HG03097 (cell line): ENCODE data around the gene CELF1.

Experiments
- ATAC-seq: cut with Tn5 transposase; IDR thresholded peaks from one replicate; pipeline ENCODE4 v1.9.1; 2021; ENCODE audit not compliant: unreplicated experiment, low FRiP score

CELF1 gene

GRCh38 chr11:47552566-47553405, at the start of gene CELF1:
TSS of gene CELF1 (minus strand) at chr11:47553132. CDS start at chr11:47499523, 53,609 bp downstream.
- peak; percentile 95 for ATAC-seq

- no peak for ATAC-seq
Measured at GRCh38 chr11:47599902-47600301, 47.0 kb upstream of the CELF1 start.

GRCh38 chr11:47595967-47596366, 43.0 kb upstream of the CELF1 start:
- no peak for ATAC-seq

- ATAC-seq: no peak
Measured at GRCh38 chr11:47595029-47595428, 42.1 kb upstream of the CELF1 start.

DNA sequence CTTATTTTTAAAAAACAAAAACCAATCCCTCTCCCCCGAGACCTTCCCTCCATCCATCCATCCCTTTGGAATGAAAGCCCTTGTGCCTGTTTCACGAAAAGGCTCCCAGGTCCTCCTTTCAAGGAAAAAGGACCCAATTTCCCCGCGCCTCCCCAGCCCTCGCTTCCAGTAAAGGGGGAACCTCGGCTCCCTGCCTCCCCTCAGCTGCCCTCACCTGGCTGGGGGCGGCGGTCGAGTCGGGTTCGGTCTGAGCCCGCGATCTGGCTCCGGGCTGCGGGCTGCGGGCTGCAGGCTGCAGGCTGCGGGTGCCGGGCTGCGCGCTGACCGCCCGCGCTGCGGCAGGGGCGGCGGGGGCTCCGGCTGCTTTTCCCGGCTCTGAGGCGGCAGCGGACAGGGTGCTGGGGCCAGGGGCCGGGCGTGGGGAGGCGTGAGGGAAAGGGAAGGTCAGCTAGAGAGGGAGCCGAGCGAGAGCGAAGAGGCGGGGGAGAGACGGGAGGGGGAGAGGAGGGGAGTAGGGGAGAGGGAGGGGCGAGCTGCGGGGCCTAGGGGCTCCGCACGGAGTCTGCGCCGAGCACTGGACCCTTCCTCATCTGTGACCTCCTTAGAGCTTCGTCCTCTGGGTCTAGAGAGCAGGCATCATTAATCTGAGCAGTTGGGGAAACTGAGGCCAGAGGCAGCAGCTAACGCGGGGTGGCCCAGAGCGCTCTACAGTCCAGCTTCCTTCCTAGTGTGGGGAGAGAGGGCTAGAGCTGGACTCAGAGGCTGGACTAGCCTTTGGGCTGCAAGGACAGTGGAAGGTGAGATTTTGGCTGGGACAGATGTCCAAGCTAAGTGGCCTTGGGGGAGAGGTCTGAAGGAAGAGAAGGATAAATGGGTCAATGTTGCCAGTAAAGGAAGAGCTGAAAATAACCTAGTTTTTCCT, 41.3 kb upstream of the CELF1 start, which contains the start of gene C1QTNF4:
TSS of gene C1QTNF4 (minus strand) at position 478 of the 922 bp plus-strand sequence. CDS start 3,601 bp downstream, outside the sequence.
- ATAC-seq: no peak

DNA sequence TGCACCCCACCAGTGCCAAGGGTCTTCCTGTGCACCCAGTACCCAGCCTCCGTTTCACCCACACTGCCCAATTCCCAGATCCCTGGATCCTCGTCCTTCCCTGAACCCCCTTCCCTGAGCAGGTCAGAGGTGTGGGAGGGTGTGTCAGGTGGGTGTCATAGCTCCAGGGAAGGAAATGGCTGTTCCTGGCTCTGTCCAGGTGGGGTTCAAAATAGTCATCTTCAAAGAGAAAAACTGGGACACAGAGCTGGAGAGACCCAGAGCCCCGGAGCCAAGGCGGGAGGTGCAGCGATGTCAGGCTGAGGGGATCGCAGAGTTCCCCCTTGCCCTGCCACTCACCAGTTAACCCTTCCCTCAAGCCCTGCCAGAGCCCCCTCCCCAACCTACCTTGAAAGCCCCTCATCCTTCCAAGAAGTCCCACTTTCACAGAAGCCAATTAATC, 40.6 kb upstream of the CELF1 start:
- no peak for ATAC-seq

DNA sequence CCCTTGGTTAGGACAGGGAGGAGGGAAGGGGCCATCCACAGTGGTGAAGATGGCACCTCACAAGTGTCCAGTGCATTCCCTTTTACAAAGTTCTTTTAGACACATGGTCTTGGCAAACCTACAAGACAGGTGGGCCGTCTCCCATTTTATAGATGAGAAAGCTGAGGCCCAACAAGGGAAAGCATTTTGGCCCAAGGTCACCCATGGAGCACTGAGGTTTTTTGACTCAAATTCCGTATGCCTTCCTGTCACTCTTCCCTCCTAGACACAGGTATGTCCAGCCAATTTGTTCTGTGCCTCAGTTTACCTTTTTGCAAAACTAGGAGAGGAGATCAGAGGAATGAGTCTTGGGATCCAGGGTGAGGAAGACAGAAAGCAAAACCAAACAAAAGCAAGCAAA, 40.0 kb upstream of the CELF1 start:
- no peak for ATAC-seq

DNA sequence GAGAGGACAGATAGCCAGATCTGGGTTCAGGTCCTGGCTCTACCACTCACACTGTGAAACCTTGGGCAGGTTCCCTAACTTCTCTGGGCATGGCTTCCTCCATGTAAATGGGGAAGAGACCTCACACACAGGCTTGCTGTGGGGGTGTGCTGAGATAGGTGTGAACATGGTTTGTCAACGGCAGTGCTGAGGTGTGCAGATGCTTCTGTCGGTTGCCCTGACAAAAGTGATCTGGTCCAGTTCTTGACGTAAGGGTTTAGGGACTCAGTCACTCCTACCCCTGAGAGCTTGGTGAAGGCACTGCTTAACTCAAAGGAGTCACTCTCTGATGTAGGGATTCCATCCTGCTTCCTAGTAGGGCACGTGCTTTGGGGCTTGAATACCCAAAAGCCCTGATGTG, 39.3 kb upstream of the CELF1 start:
- ATAC-seq: no peak

DNA sequence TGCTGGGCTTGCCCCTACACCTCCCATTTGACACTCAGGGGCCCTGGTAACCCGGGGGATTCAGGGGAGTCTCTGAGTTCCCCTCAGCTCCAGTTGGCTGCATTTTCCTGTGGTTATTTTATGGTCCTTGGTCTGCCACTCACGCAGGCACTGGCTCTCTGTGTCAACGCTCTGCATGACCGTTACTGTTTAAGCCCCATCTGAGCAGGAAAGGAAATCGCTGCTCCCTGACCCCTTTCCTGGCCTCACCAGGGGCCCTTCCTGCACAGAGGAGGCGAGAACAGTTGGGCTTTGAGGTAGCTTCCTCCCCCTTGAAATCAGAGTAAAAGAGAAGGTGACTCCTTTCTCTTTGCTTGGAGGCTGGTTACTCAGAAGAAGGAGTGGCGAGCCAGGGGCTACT, 38.8 kb upstream of the CELF1 start:
- ATAC-seq: no peak

DNA sequence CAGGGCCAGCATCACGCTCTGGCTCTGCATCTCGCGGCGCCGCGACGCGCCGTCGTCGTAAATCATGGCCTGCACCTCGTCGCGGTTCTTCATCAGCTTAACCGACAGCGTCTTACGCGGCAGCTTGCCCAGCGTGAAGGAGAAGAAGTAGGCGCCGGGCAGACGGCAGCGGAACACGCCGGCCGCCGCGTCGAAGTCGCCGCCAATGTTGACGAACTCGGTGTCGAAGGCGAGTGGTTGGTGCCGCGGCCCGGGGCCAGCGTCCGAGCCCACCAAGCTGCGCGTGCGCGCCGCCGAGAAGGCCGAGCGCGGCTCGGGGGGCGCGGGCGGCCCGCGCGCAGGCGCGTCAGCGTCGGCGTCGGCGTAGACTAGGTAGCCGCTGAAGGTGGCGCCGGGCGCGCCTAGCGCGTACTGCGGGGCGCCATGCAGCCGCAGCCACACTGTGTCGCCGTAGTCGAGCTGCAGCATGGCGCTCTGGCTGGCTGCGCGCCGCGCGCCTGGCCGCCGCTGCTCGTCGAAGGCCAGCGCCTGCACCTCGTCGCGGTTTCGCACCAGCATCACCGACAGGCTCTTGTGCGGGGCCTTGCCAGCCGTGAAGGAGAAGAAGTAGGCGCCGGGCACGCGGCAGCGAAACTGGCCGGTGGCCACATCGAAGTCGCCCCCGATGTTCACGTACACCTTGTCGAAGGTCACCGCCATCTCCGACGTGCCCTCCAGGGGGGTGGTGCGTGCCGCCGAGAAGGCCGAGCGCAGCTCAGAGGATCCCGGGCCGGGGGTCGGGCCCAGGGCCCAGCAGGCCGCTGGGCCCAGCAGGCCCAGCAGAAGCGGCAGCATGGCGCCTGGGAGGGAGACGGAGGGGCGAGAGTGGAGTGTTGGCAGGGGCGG, 37.3 kb upstream of the CELF1 start:
- no peak for ATAC-seq

GRCh38 chr11:47589584-47589976, 36.6 kb upstream of the CELF1 start:
- ATAC-seq: no peak

- no peak for ATAC-seq
Measured at GRCh38 chr11:47589118-47589517, 36.2 kb upstream of the CELF1 start.

DNA sequence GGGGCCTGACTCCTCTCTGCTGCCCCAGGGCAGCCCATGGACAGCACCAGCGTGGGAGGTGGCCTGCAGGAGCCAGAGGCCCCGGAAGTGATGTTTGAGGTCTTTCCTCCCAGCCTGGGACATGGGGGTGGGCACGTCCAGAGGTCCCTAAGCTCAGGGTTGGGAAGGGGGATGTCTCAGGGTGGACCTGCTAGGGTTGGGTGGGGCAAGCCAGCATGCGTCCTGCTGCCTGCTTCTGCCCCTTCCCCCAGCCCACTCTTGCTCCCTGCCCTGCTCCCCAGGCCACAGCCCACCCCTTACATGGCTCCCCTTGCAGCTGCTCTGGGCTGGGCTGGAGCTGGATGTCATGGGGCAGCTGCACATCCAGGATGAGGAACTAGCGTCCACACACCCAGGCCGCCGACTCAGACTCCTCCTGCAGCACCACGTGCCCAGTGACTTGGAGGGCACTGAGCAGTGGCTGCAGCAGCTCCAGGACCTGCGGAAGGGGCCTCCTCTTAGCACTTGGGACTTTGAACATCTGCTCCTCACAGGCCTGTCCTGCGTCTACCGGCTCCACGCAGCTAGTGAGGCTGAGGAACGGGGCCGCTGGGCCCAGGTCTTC, 34.9 kb upstream of the CELF1 start:
- ATAC-seq: no peak

DNA sequence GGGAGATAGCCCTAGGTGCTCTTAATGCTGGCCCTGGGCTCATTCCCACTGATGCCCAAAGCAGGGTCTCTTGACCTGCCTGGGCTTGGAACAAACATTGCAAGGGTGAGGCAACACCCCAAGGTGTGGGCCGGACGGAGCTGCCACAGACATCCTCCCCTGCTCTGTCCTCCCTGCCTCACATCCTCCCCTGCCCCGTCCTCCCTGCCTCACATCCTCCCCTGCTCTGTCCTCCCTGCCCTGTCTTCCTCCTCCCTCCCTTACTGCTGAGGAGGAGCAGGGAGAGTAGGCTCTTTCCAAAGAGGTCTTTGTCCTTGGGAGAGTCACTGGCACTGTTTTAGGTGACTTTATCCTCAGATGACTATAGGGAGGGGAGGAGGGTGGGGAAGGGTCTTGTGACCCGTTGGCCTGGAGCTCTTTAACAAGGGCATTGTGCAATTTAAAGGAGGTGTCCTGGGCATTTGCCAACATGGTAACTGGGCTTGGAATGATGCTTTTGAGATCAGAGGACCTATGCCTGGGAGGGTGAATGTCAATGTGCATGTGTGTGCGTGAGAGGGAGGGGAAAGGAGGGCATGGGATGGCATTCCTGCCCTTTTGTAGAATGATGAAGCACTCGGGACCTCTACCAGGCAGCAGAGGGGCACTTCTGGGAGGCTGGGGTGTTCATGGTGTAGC, 34.2 kb upstream of the CELF1 start:
- ATAC-seq: no peak

- no peak for ATAC-seq
Measured at GRCh38 chr11:47586098-47586855, 33.3 kb upstream of the CELF1 start, which contains the start of gene FAM180B. TSS of gene FAM180B (plus strand) at chr11:47586678. CDS start at chr11:47586769, 91 bp downstream.

DNA sequence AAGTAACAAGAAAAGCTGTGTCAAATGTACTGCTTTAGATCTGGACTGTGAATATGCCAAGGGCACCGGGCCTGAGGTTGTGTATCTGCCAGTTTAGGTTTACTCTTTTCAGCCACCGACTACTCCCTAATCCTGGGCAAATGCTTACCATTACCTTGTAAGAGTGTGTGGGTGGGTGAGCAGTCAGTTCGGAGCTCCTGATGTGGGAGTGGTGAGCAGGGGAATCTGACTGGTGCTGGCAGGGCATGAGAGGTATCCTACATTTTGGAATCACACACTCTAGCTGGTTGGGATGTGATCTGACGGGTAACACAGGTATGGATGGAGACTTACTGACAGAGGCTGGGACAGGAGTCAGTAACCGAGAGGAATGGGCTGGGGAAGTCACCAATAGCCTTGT, 30.9 kb upstream of the CELF1 start:
- ATAC-seq: no peak

GRCh38 chr11:47578524-47579494, 25.9 kb upstream of the CELF1 start, which contains the start of the genes KBTBD4 and NDUFS3:
TSS of gene KBTBD4 (minus strand) at chr11:47578970. CDS start at chr11:47578951, 19 bp downstream.
TSS of gene NDUFS3 (plus strand) at chr11:47579074. CDS start at chr11:47579092, 18 bp downstream.
- ATAC-seq: peak; percentile 88
